Activated B cell treated with CpG ODN at 0.5 μM for 24 hours (primary cell): Measurements from ENCODE around the gene SLC27A2. TPM values are rescaled to one million over a fixed set of nuclear protein-coding genes. Genes with fewer than 3 reads are reported as not detected.

Source experiments
- ATAC-seq: fragments of 200-7000 bp; cut with Tn5 transposase; one replicate; pipeline ENCODE4 v1.10.0; 2021; ENCODE audit warnings: low read depth, mild to moderate bottlenecking, moderate library complexity
- CTCF ChIA-PET: fragments of 350-600 bp; sonication (Branson Sonifier 250); formaldehyde crosslinking; loops from one replicate; lab custom pipeline; 2021; ENCODE audit warnings: antibody characterized with exemption; lab: Charles Lee
- POLR2A ChIA-PET: fragments of 350-600 bp; sonication (Branson Sonifier 250); formaldehyde crosslinking; loops from one replicate; lab custom pipeline; 2021; ENCODE audit warnings: antibody characterized with exemption; lab: Charles Lee
- DNase-seq: peaks from one replicate; pipeline ENCODE4 v3.0.0; 2022
- H3K27ac Mint-ChIP-seq: one replicate; pipeline ENCODE4 v1.8.0; 2020; ENCODE audit warnings: mixed read lengths
- H3K27me3 Mint-ChIP-seq: one replicate; pipeline ENCODE4 v1.8.0; 2021; ENCODE audit warnings: mixed read lengths
- H3K36me3 Mint-ChIP-seq: one replicate; pipeline ENCODE4 v1.8.0; 2021; ENCODE audit warnings: low read depth, mixed read lengths
- H3K4me1 Mint-ChIP-seq: one replicate; pipeline ENCODE4 v1.8.0; 2021; ENCODE audit warnings: mixed read lengths
- H3K4me3 Mint-ChIP-seq: one replicate; pipeline ENCODE4 v1.8.0; 2020; ENCODE audit warnings: mild to moderate bottlenecking, mixed read lengths
- H3K9me3 Mint-ChIP-seq: one replicate; pipeline ENCODE4 v1.8.0; 2020; ENCODE audit warnings: mixed read lengths
- CTCF ChIP-seq: fragments of 200-600 bp; IDR thresholded peaks from one replicate; pipeline ENCODE4 v1.8.0; 2022; ENCODE audit warnings: antibody characterized with exemption, mild to moderate bottlenecking
- intact Hi-C: fragments of 100-400 bp; cut with micrococcal nuclease; formaldehyde crosslinking; loops from one replicate; pipeline ENCODE4 v1.15.1; 2024
- total RNA-seq: library from RNA; stranded (reverse); gene quantifications from 2 replicates; pipeline ENCODE4 v1.2.3, GENCODE V29; 2022

SLC27A2 gene
- total RNA-seq, 1 donor from 2014 or later, result 0.29 TPM

GRCh38 chr15:50162969-50163718, 18.9 kb upstream of the SLC27A2 start:
- no peak overlapping the region for H3K4me3 Mint-ChIP-seq
- no peak for ATAC-seq
- intact Hi-C loops, result no loop called here

GRCh38 chr15:50163719-50164410, 18.1 kb upstream of the SLC27A2 start:
- no peak for DNase-seq
- ChIA-PET POLR2A (no interaction called here), CTCF (no interaction called here)
- H3K4me3 Mint-ChIP-seq, result no peak overlapping the region
- H3K4me1 Mint-ChIP-seq, result no peaks in the 10 kb centered on the region
- H3K9me3 Mint-ChIP-seq, result peaks cover 3% of the 10 kb centered on the region
- H3K27ac Mint-ChIP-seq, result no peak overlapping the region
- H3K27me3 Mint-ChIP-seq, result peaks cover 4% of the 10 kb centered on the region
- H3K36me3 Mint-ChIP-seq, result no peaks in the 10 kb centered on the region
- intact Hi-C loops, result no loop called here
- no peak for ATAC-seq
- no peak for TF ChIP-seq CTCF

More at GRCh38 chr15:50162969-50163718, 18.9 kb upstream of the SLC27A2 start:
- Mint-ChIP-seq H3K27me3 (peaks cover 4% of the 10 kb centered on the region), H3K36me3 (no peaks in the 10 kb centered on the region), H3K9me3 (peaks cover 5% of the 10 kb centered on the region), H3K4me1 (no peaks in the 10 kb centered on the region), H3K27ac (no peak overlapping the region)
- ChIA-PET CTCF (no interaction called here), POLR2A (no interaction called here)
- DNase-seq, result no peak
- TF ChIP-seq CTCF, result no peak

- POLR2A ChIA-PET, result no interaction called here
- ATAC-seq (no peak), DNase-seq (no peak)
- Mint-ChIP-seq H3K36me3 (no peaks in the 10 kb centered on the region), H3K27ac (no peak overlapping the region), H3K4me3 (no peak overlapping the region), H3K9me3 (no peaks in the 10 kb centered on the region), H3K27me3 (peaks cover 4% of the 10 kb centered on the region), H3K4me1 (no peaks in the 10 kb centered on the region)
- CTCF ChIA-PET, result no interaction called here
- intact Hi-C loops, result no loop called here
- TF ChIP-seq CTCF, result no peak
These were observed 17.5 kb upstream of the SLC27A2 start for GRCh38 chr15:50164458-50164857.

GRCh38 chr15:50166216-50166615, 15.8 kb upstream of the SLC27A2 start:
- no peaks in the 10 kb centered on the region for H3K36me3 Mint-ChIP-seq
- no peaks in the 10 kb centered on the region for H3K4me1 Mint-ChIP-seq
- ChIA-PET POLR2A (no interaction called here), CTCF (no interaction called here)
- no peak for DNase-seq
- H3K27me3 Mint-ChIP-seq, result peaks cover 4% of the 10 kb centered on the region
- no peak overlapping the region for H3K27ac Mint-ChIP-seq
- TF ChIP-seq CTCF, result no peak
- intact Hi-C loops, result no loop called here
- no peak overlapping the region for H3K4me3 Mint-ChIP-seq
- no peak for ATAC-seq
- H3K9me3 Mint-ChIP-seq, result no peaks in the 10 kb centered on the region

- TF ChIP-seq CTCF, result no peak
- CTCF ChIA-PET, result no interaction called here
- no peak for DNase-seq
- POLR2A ChIA-PET, result no interaction called here
- Mint-ChIP-seq H3K4me3 (no peak overlapping the region), H3K9me3 (peaks cover 4% of the 10 kb centered on the region), H3K4me1 (no peaks in the 10 kb centered on the region), H3K27me3 (peaks cover 4% of the 10 kb centered on the region), H3K27ac (no peak overlapping the region), H3K36me3 (no peaks in the 10 kb centered on the region)
- ATAC-seq, result no peak
- intact Hi-C loops, result no loop called here
These were observed 14.9 kb upstream of the SLC27A2 start for GRCh38 chr15:50167110-50167509.
